ENCODE measurements around the gene WWOX. TPM values are rescaled to one million over a fixed set of nuclear protein-coding genes. Genes with fewer than 3 reads are reported as not detected.

Gene WWOX
- polyA plus RNA-seq, 1 donor from 2014 or later: 25.6 TPM

GRCh38 chr16:78785218-78785617 is 685.8 kb downstream of the WWOX start:
- Histone ChIP-seq H3K4me2 (ENCODE audit: low read length) (no peak overlapping the region), H3K9me2 (ENCODE audit: insufficient read depth, low read length) (no peaks in the 10 kb centered on the region), H3F3A (ENCODE audit: insufficient read depth, low read length, poor library complexity, severe bottlenecking) (no peaks in the 10 kb centered on the region), H3K4me3 (ENCODE audit: low read length) (no peak overlapping the region), H3K36me3 (ENCODE audit: insufficient read depth, low read length) (no peaks in the 10 kb centered on the region), H2AFZ (ENCODE audit: low read depth, low read length) (no peak overlapping the region), H3K27me3 (ENCODE audit: insufficient read depth, low read depth, low read length) (no peaks in the 10 kb centered on the region), H3K79me2 (replicated peaks; ENCODE audit: insufficient read depth, low read length) (no peaks in the 10 kb centered on the region), H3K9ac (ENCODE audit: low read length) (no peak overlapping the region), H4K20me1 (ENCODE audit: insufficient read depth) (no peaks in the 10 kb centered on the region), H3K9me3 (ENCODE audit: low read length) (no peaks in the 10 kb centered on the region), H3K27ac (ENCODE audit: low read length) (no peak overlapping the region)
- no peak for TF ChIP-seq TAF1 (IDR thresholded peaks at IDR 0.05; ENCODE audit: low read depth)
- TF ChIP-seq MXI1 (conservative IDR thresholded peaks at IDR 0.05; ENCODE audit: poor library complexity, severe bottlenecking): no peak
- no peak for TF ChIP-seq EP300 (conservative IDR thresholded peaks at IDR 0.05; ENCODE audit: poor library complexity, severe bottlenecking)
- TF ChIP-seq POLR2AphosphoS5 (IDR thresholded peaks at IDR 0.05): no peak
- no peak for TF ChIP-seq EZH2 (IDR thresholded peaks at IDR 0.05; ENCODE audit: borderline replicate concordance, insufficient read depth, low read length, poor library complexity, severe bottlenecking)
- no peak for TF ChIP-seq SMC3 (conservative IDR thresholded peaks at IDR 0.05; ENCODE audit: poor library complexity)
- TF ChIP-seq CTCF (IDR thresholded peaks at IDR 0.05; ENCODE audit: poor library complexity, severe bottlenecking): no peak
- no peak for TF ChIP-seq REST (IDR thresholded peaks at IDR 0.05; ENCODE audit: borderline replicate concordance)
- TF ChIP-seq RAD21 (conservative IDR thresholded peaks at IDR 0.05): no peak

- TF ChIP-seq TAF1 (IDR thresholded peaks at IDR 0.05; ENCODE audit: low read depth): no peak
- TF ChIP-seq RAD21 (conservative IDR thresholded peaks at IDR 0.05): no peak
- no peak for TF ChIP-seq EZH2 (IDR thresholded peaks at IDR 0.05; ENCODE audit: borderline replicate concordance, insufficient read depth, low read length, poor library complexity, severe bottlenecking)
- no peak for TF ChIP-seq SMC3 (conservative IDR thresholded peaks at IDR 0.05; ENCODE audit: poor library complexity)
- TF ChIP-seq EP300 (conservative IDR thresholded peaks at IDR 0.05; ENCODE audit: poor library complexity, severe bottlenecking): no peak
- TF ChIP-seq CTCF (IDR thresholded peaks at IDR 0.05; ENCODE audit: poor library complexity, severe bottlenecking): no peak
- TF ChIP-seq MXI1 (conservative IDR thresholded peaks at IDR 0.05; ENCODE audit: poor library complexity, severe bottlenecking): no peak
- no peak for TF ChIP-seq REST (IDR thresholded peaks at IDR 0.05; ENCODE audit: borderline replicate concordance)
- TF ChIP-seq POLR2AphosphoS5 (IDR thresholded peaks at IDR 0.05): no peak
- H3K4me2 ChIP-seq (ENCODE audit: low read length): no peak overlapping the region
- no peaks in the 10 kb centered on the region for H4K20me1 ChIP-seq (ENCODE audit: insufficient read depth)
- H3K27me3 ChIP-seq (ENCODE audit: insufficient read depth, low read depth, low read length): no peaks in the 10 kb centered on the region
- H3F3A ChIP-seq (ENCODE audit: insufficient read depth, low read length, poor library complexity, severe bottlenecking): no peaks in the 10 kb centered on the region
- H2AFZ ChIP-seq (ENCODE audit: low read depth, low read length): no peak overlapping the region
- H3K9me3 ChIP-seq (ENCODE audit: low read length): no peaks in the 10 kb centered on the region
- H3K4me3 ChIP-seq (ENCODE audit: low read length): no peak overlapping the region
- no peaks in the 10 kb centered on the region for H3K79me2 ChIP-seq (replicated peaks; ENCODE audit: insufficient read depth, low read length)
- H3K36me3 ChIP-seq (ENCODE audit: insufficient read depth, low read length): no peaks in the 10 kb centered on the region
- no peaks in the 10 kb centered on the region for H3K9me2 ChIP-seq (ENCODE audit: insufficient read depth, low read length)
- no peak overlapping the region for H3K9ac ChIP-seq (ENCODE audit: low read length)
- H3K27ac ChIP-seq (ENCODE audit: low read length): no peak overlapping the region
These were observed 687.2 kb downstream of the WWOX start for GRCh38 chr16:78786635-78787034.

Data from neural cell (in vitro differentiated cells).